Stomach smooth muscle (tissue), 2 donors: ENCODE measurements around the gene NCAM2.

Source experiments
- H3K27ac ChIP-seq: one replicate; pipeline ENCODE4 v1.7.0; 2013; ENCODE audit warnings: mild to moderate bottlenecking, low read length, inconsistent platforms
- H3K27me3 ChIP-seq, 2 donors: one replicate each; pipeline ENCODE4 v1.7.0; 2013; ENCODE audit warnings: low read length in 2 of 2; ENCODE audit not compliant: insufficient read depth in 2 of 2, control insufficient read depth in 1 of 2
- H3K36me3 ChIP-seq, 2 donors: one replicate each; pipeline ENCODE4 v1.7.0; 2013; ENCODE audit warnings: low read length in 2 of 2; ENCODE audit not compliant: control insufficient read depth in 2 of 2, insufficient read depth in 2 of 2
- H3K4me1 ChIP-seq: one replicate; pipeline ENCODE4 v1.7.0; 2013; ENCODE audit warnings: low read length; ENCODE audit not compliant: control insufficient read depth, insufficient read depth
- H3K4me3 ChIP-seq, 2 donors: one replicate each; pipeline ENCODE4 v1.7.0; 2013; ENCODE audit warnings: low read length in 2 of 2
- H3K9ac ChIP-seq, 2 donors: one replicate each; pipeline ENCODE4 v1.7.0; 2013; ENCODE audit warnings: low read length in 2 of 2, mild to moderate bottlenecking in 1 of 2
- H3K9me3 ChIP-seq, 2 donors: one replicate each; pipeline ENCODE4 v1.7.0; 2013; ENCODE audit warnings: low read length in 2 of 2; ENCODE audit not compliant: control insufficient read depth in 2 of 2
- donor health status: healthy.
- donor health status: Pancreatic carcinoma.

The NCAM2 gene

GRCh38 chr21:20997636-20998455 is at the start of gene NCAM2:
NCAM2 (plus strand) TSS chr21:20998409.
- Histone ChIP-seq H3K4me1 (peaks cover 10% of the 10 kb centered on the region), H3K36me3 (no peaks in the 10 kb centered on the region), H3K4me3 (peak within 1 kb of the TSS; percentile 85 to 89), H3K9ac (peak within 1 kb of the TSS; percentile 55 to 58), H3K27me3 (no peaks in the 10 kb centered on the region), H3K9me3 (no peaks in the 10 kb centered on the region), H3K27ac (no peak within 1 kb of the TSS)

GRCh38 chr21:20949884-20950283 is 48.3 kb upstream of the NCAM2 start:
- Histone ChIP-seq H3K27me3 (no peaks in the 10 kb centered on the region), H3K36me3 (no peaks in the 10 kb centered on the region), H3K27ac (no peak overlapping the region), H3K4me3 (no peak overlapping the region), H3K4me1 (no peaks in the 10 kb centered on the region), H3K9me3 (no peaks in the 10 kb centered on the region), H3K9ac (no peak overlapping the region)

GRCh38 chr21:20965816-20966215 is 32.4 kb upstream of the NCAM2 start:
- no peak overlapping the region for H3K4me3 ChIP-seq
- no peaks in the 10 kb centered on the region for H3K9me3 ChIP-seq
- H3K4me1 ChIP-seq, result no peaks in the 10 kb centered on the region
- H3K27ac ChIP-seq, result no peak overlapping the region
- H3K36me3 ChIP-seq, result no peaks in the 10 kb centered on the region
- H3K27me3 ChIP-seq, result no peaks in the 10 kb centered on the region
- H3K9ac ChIP-seq, result no peak overlapping the region

GRCh38 chr21:20968391-20968790 is 29.8 kb upstream of the NCAM2 start:
- Histone ChIP-seq H3K27me3 (no peaks in the 10 kb centered on the region), H3K27ac (no peak overlapping the region), H3K36me3 (no peaks in the 10 kb centered on the region), H3K4me1 (no peaks in the 10 kb centered on the region), H3K9ac (no peak overlapping the region), H3K9me3 (no peaks in the 10 kb centered on the region), H3K4me3 (no peak overlapping the region)

- no peak overlapping the region for H3K4me3 ChIP-seq
- H3K9me3 ChIP-seq, result no peaks in the 10 kb centered on the region
- no peak overlapping the region for H3K27ac ChIP-seq
- no peak overlapping the region for H3K9ac ChIP-seq
- H3K4me1 ChIP-seq, result no peaks in the 10 kb centered on the region
- H3K36me3 ChIP-seq, result no peaks in the 10 kb centered on the region
- no peaks in the 10 kb centered on the region for H3K27me3 ChIP-seq
Observed at GRCh38 chr21:20970691-20971090, 27.5 kb upstream of the NCAM2 start.

- Histone ChIP-seq H3K27ac (no peak overlapping the region), H3K9ac (no peak overlapping the region)
Observed at GRCh38 chr21:20971296-20971921, 26.8 kb upstream of the NCAM2 start.

GRCh38 chr21:20994790-20995189 is 3.4 kb upstream of the NCAM2 start:
- no peaks in the 10 kb centered on the region for H3K9me3 ChIP-seq

More at GRCh38 chr21:20971296-20971921, 26.8 kb upstream of the NCAM2 start:
- Histone ChIP-seq H3K4me1 (no peaks in the 10 kb centered on the region), H3K36me3 (no peaks in the 10 kb centered on the region), H3K27me3 (no peaks in the 10 kb centered on the region), H3K9me3 (no peaks in the 10 kb centered on the region), H3K4me3 (no peak overlapping the region)

GRCh38 chr21:20996421-20997310 is 1.5 kb upstream of the NCAM2 start:
- Histone ChIP-seq H3K9ac (no peak overlapping the region), H3K4me3 (peak overlapping the region; percentile 64 to 85), H3K4me1 (peaks cover 10% of the 10 kb centered on the region), H3K27ac (no peak overlapping the region), H3K36me3 (no peaks in the 10 kb centered on the region), H3K9me3 (no peaks in the 10 kb centered on the region), H3K27me3 (no peaks in the 10 kb centered on the region)

More at GRCh38 chr21:20994790-20995189, 3.4 kb upstream of the NCAM2 start:
- Histone ChIP-seq H3K27me3 (no peaks in the 10 kb centered on the region), H3K4me3 (no peak overlapping the region), H3K9ac (no peak overlapping the region), H3K4me1 (peaks cover 10% of the 10 kb centered on the region), H3K27ac (no peak overlapping the region), H3K36me3 (no peaks in the 10 kb centered on the region)

- H3K27ac ChIP-seq, result no peak overlapping the region
- no peaks in the 10 kb centered on the region for H3K9me3 ChIP-seq
- H3K4me1 ChIP-seq, result peaks cover 10% of the 10 kb centered on the region
- H3K9ac ChIP-seq, result no peak overlapping the region
- no peaks in the 10 kb centered on the region for H3K27me3 ChIP-seq
- peak overlapping the region; percentile 64 to 85 for H3K4me3 ChIP-seq
- H3K36me3 ChIP-seq, result no peaks in the 10 kb centered on the region
Observed at GRCh38 chr21:20997311-20997635, 936 bp upstream of the NCAM2 start.

GRCh38 chr21:20998456-20998789 is 214 bp downstream of the NCAM2 start:
- peak overlapping the region; percentile 85 to 89 for H3K4me3 ChIP-seq
- peak overlapping the region; percentile 55 to 58 for H3K9ac ChIP-seq
- no peak overlapping the region for H3K27ac ChIP-seq
- no peaks in the 10 kb centered on the region for H3K36me3 ChIP-seq
- H3K27me3 ChIP-seq, result no peaks in the 10 kb centered on the region
- H3K4me1 ChIP-seq, result peaks cover 10% of the 10 kb centered on the region
- H3K9me3 ChIP-seq, result no peaks in the 10 kb centered on the region
